Measurements from ENCODE around the gene DGAT2.

The DGAT2 gene

DNA sequence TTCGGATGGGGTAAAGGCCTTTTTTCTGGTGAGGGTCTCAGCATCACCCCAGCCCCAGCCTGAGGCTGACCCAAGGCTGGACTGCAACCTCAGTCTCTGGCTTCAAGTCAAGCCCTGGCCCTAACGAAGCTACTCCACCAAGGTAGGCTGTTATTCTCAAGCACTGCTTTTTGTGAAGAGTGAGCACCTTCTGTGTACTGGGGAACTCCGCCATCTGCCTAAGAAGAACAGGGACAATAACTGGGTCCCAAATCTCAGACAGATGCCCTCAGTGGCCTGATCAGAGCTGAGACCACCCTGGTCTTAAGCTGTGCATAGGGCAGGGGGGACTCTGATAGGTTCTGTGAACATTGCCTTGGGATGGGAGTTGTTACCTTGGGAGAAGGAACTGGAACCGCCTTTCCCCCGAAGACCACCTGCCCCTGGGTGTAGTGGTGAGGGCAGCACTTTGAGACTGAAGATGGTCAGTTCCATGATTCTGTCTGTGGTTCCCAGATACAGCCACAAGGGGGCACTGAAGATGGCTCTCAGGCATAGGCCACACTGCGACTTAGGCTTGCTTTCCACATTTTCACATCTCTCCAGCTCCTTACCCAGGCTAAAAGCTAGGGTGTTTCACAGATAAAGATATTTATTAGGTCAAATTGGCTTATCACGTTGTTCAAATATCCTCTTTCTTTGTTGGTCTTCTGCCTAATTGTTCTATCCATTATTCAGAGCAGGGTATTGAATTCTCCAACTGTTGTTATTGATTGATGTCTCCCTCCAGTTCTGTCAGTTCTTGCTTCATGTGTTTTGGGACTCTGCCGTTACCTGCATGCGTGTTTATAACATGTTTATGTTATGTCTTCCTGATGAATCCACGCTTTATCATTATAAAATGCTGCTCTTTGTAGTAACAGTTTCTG, 34.6 kb downstream of the DGAT2 start:
- peak; percentile 25 for DNase-seq

- no peak for DNase-seq
Measured at GRCh38 chr11:75809111-75809510, 40.5 kb downstream of the DGAT2 start.

GRCh38 chr11:75809991-75810390, 41.4 kb downstream of the DGAT2 start:
- DNase-seq: no peak

GRCh38 chr11:75810637-75811390, 42.2 kb downstream of the DGAT2 start:
- no peak for DNase-seq

DNA sequence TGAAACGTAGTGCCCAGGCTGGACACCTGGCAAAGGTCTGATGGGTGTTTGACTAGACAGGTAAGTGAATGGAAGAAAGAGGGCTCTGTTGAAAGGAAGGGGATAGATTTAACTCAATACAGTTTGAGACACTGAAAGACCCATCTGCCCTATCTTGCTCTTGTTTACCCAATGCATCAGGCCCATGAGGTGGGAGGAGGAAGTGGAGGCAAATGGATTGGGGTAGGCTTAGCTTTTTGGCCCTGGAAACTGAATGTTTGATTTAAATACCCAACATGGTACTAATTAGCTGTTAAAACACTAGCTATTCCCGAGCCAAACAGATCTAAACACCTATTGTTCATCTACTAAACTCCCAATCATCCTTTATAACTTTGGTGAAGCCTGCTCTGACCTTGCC, 42.9 kb downstream of the DGAT2 start:
- DNase-seq: no peak

DNA sequence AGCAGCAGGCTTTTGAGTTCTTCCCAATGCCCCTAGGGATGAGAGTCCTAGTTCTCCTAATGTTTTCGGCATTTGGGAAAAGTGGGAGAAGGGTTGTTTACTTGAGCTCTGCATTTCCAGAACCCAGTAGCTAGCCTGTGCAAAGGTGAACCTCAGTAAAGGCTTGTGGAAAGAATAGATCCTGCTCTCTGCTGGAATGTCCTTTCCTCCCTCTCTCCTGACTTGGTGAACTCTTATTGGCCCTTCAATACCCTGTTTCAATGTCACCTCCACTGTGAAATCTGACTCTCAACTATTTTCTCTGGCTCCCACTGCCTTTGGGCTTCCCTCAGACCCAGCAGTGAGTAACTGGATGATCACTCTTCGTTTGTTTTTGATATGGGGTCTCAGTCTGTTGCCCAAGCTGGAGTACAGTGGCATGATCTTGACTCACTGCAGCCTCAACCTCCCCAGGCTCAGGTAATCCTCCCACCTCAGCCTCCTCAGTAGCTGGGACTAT, 44.0 kb downstream of the DGAT2 start:
- DNase-seq: no peak

GRCh38 chr11:75813124-75813523, 44.5 kb downstream of the DGAT2 start:
- no peak for DNase-seq

DNA sequence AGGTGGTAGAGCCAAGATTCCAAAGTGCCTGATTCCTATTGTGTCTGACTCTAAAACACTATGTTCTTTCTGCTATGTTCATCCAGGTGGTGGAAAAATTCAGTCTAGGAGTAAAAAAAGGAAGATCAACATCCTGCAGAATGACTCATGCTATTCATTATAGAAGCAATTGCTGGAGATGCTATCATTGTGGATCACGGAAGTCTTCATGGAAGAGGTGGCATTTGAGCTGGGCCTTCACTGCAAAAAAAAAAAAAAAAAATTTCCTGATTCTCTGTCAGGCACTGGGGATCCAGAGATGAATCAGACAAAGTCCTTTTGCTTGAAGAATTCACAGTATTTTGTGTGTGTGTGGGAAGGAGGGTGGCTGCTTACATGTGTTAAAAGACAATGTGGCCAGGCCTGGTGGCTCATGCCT, 45.1 kb downstream of the DGAT2 start:
- DNase-seq: no peak

DNA sequence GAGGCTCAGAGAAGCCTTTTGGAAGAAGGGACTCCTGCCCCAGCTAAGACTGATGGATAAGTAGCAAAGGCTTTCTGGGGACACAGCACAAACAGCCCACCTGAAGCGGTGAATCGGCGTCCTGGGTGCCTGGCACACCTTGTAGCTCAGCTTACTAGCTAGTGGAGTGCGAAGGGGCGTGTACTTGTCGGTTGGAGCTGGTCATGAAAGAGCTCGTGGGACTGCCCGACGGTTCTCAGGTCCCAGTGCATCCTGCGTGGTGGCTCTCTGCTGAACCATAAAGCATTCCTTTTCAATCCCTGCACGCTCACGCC, 45.7 kb downstream of the DGAT2 start:
- DNase-seq: no peak

- peak; percentile 99 for DNase-seq
Measured at GRCh38 chr11:75814677-75815344, 46.2 kb downstream of the DGAT2 start, which contains the start of gene UVRAG. Gene UVRAG (plus strand): TSS chr11:75815210. CDS start chr11:75815408, 198 bp downstream.

- no peak for DNase-seq
Measured at GRCh38 chr11:75815345-75816168, 47.0 kb downstream of the DGAT2 start.

DNA sequence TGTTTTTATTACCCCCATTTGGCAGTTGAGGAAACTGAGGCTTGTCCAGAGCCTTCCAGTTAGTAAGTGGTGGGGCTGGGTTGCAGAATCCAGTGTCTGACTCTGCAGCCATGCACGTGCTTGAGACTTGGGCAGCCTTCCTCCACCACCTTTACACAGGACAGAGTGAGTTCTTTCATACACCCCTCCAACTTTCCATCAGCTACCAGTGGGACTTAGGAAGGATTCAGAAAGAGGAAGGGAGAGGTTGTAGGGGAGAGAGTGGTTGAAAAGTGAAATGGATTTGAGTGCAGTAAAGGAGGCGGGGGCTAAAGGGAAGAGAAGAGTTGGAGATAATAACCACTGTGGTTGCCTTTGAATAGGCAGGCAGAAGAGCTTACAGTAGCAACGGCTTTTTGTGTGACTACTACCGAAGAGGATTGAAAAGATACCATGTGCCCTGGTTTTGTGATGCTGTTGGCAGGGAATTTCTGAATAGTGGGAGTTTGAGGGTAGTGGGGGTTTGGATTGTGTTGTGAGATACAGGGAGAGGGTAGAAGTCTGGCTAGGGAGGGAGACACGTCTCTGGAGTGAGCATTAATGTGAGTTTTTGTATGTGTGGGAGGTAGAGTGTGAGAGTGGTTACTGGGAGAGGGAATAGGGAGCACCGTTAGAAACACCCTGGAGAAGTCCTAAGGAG, 48.1 kb downstream of the DGAT2 start:
- no peak for DNase-seq

- DNase-seq: no peak
Measured at GRCh38 chr11:75820645-75821044, 52.1 kb downstream of the DGAT2 start.

DNA sequence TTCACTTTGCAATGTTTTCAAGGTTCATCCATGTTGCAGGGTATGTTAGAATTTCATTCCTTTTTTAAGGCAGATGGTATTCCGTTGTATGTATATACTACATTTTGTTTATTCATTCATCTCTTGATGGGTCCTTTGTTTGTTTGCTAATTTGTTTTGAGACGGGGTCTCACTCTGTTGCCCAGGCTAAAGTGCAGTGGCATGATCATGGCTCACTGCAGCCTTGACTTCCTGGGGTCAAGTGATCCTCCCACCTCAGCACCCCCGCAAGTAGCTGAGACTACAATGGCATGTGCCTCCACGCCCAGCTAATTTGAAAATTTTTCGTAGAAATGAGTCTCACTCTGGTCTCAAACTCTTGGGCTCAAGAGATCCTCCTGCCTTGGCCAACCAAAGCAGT, 52.6 kb downstream of the DGAT2 start:
- no peak for DNase-seq

DNA sequence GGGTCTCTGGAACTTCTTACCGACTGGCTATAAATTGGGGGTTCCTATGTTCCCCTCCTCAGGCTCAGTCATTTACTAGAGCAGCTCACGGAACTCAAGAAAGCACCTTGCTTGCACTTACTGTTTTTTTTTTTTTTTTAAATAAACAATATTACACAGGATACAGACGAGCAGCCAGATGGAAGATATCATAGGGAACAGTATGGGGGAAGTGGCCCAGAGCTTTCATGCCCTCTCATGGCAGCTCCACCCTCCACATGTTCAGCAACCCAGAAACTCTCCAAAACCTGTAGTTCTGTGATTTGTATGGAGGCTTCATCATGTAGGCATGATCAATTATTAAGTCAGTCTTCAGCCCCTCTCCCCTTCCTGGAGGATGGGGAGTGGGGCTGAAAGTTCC, 54.0 kb downstream of the DGAT2 start:
- DNase-seq: no peak

DNA sequence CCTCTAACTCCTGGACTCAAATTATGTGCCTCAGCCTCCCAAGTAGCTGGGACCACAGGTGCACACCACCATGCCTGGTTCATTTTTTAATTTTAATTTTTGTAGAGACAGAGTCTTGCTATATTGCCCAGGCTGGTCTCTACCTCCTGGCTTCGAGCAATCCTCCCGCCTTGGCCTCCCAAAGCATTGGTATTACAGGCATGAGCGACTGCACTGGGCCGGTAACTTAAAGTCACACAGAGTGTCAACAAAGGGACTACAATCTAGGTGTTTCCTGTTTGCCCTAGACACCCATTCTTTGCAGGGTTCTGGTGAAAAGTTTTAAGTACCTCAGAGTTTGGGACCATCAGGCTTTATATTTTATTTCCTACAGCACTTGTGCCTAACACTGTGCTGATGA, 54.8 kb downstream of the DGAT2 start:
- DNase-seq: no peak

DNA sequence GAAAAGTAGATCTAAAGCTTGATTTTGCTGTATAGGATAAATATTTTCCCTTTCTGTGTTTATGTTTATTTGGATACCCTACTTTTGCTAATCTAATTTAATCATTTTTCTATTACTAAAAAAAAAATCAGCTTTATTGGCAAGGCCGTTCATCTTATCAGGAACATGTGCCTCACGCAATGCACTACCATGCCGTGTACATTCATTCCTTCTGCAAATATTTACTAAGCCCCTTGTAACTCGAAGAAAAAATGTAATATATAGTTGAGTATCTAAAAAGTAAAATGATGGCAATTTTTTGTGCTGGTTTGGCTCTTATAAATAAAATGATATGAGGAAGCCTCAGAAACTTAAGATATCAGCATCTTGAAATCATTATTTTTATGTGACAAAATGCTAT, 55.4 kb downstream of the DGAT2 start:
- DNase-seq: no peak

GRCh38 chr11:75826461-75827230, 58.1 kb downstream of the DGAT2 start:
- no peak for DNase-seq

- DNase-seq: no peak
Measured at GRCh38 chr11:75827562-75827961, 59.0 kb downstream of the DGAT2 start.

DNA sequence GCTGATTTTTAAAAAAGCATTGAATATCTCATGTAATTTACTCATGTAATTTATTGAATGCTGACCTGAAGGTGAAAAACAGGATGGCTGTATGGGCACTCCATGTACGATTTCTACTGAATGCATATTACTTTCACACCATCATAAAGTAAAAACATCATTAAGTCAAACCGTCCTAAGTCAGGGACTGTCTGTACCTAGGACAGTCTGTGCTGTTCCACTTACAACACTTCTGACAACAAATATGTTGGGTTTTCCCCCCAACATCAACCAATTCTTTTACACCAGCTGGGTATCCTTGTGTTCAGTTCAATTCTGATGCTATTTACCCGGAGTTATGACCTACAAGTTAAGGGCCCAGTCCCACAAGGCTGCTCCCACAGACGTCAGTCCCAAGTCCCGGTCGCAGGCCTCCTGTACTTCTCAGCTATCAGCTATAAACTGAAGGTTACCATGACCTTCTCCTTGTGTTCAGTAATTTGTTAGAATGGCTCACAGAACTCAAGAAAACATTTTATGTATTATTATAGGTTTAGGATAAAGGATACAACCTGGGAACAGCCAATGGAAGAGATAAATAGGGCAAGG, 63.4 kb downstream of the DGAT2 start:
- DNase-seq: no peak

GRCh38 chr11:75834728-75835127, 66.2 kb downstream of the DGAT2 start:
- DNase-seq: no peak
